HG03103 (cell line): Measurements from ENCODE around the gene PEX14.

Experiments
- ATAC-seq: cut with Tn5 transposase; IDR thresholded peaks from one replicate; pipeline ENCODE4 v1.9.1; 2021; ENCODE audit warnings: low read depth; ENCODE audit not compliant: unreplicated experiment

PEX14 gene

GRCh38 chr1:10657088-10657847, 182.5 kb downstream of the PEX14 start:
- no peak for ATAC-seq

DNA sequence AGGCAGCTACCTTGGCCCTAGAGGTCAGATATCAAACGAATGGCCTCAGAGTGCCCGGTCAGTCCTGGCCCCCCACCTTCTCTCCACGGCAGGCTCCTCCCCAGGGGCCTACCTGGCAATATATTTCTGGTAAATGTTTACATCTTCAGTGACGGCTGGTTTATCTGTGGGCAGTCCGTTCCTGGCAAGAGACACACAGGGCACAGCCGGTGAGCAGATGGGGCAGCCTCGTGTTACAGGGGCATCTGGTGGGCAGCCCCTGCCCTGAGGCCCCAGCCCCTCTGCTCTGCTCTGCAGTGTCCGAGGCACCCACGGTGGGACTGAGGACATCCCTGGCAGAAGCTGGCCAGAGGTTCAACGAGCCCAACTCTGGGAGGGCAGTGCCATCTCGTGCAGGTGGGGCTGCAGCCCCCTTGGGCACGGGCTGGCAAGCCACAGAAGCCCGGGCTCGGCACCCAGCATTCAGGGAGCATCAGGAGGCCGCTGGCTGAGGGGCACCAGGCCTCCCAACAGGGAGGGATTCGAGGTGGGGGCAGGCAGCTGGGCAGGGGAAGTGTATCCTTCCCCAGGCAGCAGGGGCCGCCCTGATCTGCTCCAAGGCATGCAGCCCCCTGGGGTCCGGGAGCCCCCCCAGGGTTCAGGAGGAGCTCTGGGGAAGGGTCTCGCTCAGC, 183.8 kb downstream of the PEX14 start:
- ATAC-seq, result no peak

DNA sequence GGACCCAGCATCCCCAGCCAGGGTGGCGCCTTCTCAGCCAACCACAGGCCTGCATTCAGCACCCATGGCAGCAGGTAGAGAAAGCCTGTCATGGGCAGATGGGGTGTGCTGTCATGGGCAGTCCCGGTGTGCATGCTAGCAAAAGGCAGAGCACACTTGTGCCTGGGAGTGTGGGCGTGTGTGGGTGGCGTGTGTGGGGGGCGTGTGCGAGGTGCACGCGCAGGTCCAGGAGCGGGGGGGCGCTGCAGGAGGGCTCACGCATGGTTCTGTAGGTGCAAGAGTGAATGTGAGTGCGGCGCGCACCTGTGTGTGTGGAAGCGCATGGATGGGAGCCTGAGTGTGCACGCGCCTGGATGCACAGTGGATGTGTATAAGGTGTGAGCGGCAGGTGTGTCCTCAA, 184.5 kb downstream of the PEX14 start:
- no peak for ATAC-seq

DNA sequence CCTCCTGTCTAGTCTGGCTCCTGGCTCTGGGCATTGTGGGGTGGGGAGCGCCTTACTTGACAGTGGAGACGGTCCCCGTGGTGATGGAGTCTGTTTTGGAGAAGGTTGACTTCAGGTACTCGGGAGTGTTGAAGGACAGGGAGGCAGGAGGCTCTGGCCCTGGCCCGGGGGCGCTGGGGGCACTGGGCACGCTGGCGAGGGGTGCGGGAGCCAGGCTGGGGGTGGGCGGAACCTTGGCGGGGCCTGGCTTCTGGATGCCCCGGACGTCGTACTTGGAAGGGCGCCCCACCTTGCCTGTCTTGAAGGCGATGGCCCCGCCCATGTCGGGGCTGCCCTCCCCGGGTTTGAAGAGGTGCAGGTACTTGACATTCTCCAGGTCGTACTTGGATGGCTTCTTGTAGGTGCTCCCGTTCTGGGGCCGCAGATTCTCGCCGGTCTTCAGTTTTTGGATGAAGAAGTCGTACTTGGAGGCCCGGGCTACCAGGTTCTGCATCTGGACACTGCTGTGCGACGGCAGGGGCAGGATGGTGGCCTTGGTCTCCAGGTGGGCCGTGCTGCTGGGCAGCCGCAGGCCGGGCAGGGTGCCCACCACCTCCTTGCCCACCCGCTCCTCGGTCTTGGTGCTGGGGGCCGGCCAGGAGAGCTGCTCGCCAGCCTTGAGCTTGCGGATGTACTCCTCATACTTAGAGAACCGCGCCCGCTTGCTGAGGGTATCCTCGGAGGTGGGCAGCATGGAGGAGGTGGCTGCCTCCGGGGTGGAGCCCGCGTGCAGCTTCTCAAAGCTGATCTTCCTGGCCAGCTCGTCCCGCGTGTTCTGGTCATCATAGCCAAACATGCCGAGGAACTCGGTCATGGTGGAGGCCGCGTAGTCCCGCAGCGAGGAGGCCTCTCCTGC, 185.1 kb downstream of the PEX14 start:
- ATAC-seq, result no peak

DNA sequence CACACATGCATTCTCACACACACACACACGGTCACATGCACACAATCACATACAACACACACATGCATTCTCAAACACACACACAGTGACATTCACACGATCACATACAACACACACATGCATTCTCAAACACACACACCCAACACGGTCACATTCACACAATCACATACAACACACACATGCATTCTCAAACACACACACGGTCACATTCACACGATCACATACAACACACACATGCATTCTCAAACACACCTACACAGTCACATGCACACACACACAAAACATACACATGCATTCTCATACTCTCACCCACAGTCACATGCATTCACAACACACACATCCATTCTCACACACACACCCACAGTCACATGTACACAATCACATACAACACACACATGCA, 186.7 kb downstream of the PEX14 start:
- no peak for ATAC-seq

DNA sequence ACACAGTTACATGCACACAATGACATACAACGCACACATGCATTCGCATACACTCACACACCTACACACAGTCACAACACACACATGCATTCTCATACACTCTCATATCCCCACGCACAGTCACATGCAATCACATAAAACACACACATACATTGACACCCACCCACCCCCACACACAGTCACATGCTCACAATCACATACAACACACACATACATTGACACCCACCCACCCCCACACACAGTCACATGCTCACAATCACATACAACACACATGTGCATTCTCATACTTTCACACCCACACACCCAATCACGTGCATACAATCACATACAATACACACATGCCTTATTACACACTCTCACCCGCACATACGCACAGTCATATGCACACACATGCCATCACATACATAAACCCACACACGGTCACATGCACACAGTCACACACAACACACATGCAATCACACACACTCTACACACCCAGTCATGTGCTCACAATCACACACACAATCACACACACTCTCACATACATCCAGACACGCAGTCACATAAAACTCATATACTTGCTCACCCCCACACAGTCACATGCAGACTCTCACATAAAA, 187.4 kb downstream of the PEX14 start:
- no peak for ATAC-seq

DNA sequence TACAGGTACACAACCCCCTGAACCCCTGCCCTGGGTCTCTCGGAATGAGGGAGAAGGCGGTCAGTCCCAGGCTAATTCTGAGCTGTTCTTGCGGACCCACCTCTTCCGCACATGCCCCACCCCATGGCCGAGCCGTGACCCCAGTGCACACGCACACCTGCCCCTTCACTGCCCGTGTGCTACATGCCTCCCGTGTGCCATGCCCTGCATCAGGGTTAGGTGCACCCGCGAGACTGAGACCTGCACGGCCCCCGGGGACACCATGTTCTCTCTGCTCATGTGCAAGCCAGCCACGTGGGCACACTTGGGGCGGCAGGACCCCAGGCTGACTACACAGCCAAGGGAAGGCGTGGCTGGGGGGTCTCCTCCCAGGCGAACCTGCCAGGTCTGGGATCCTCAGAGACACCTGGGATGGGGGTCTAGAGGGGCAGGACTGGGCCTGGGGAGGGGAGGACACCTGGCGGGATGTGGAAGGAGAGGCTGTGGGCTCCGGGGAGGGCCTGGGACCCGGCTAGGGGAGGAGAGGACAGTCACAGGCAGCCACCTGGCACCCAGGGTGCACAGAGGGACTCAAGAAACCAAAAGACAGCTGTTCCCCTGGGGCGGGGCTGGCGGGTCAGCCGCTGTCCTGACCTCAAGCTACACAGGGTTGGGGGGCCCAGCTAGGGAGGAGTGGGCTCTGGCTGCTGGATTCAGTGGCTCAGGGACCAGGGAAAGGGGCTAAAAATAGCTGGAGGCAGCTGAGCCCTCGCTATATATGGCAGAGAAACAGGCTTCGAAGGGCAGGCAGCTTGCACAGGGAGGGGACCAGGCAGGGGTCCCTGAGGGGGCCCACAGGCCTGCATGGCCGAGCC, 188.3 kb downstream of the PEX14 start:
- ATAC-seq, result no peak

DNA sequence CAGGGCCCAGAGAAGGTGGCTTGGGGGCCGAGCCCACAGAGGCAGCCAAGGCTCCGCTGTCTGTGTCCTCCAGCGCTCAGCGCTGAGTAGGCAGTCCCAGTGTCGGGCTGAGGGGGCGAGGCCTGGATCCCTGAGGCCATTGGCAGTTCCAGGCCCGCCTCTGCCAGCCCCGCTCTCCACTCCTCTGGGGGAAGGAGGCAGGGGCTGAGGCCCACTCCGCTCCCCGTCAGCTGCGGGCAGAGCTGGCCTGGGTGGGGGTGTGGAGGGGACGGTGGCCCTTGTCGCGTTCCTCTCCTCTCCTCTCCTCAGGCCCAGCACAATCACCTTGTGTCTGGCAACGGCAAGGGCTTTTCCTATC, 188.9 kb downstream of the PEX14 start:
- no peak for ATAC-seq

DNA sequence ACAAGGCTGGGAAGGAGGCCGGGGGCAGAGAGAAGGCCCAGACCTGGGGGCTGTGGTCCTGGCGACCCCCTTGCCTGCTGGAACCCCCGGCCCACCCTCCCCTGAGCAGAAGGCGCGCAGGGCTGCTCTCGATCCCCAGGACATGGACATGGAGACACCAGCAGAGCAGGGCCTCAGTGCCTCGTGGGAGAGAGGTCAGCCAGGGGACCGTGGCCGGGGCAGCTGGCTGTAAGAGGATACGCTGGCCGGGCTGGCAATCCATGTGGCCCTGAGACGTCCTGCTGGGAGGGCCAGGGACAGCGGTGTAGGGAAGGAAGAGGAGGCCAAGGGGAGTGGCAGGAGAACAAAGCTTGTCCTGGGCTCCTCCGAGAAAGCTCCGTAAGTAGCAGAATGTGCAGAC, 189.5 kb downstream of the PEX14 start:
- no peak for ATAC-seq

- no peak for ATAC-seq
These were observed 190.5 kb downstream of the PEX14 start for GRCh38 chr1:10665226-10665625.

GRCh38 chr1:10665930-10666850, 191.4 kb downstream of the PEX14 start:
- no peak for ATAC-seq

DNA sequence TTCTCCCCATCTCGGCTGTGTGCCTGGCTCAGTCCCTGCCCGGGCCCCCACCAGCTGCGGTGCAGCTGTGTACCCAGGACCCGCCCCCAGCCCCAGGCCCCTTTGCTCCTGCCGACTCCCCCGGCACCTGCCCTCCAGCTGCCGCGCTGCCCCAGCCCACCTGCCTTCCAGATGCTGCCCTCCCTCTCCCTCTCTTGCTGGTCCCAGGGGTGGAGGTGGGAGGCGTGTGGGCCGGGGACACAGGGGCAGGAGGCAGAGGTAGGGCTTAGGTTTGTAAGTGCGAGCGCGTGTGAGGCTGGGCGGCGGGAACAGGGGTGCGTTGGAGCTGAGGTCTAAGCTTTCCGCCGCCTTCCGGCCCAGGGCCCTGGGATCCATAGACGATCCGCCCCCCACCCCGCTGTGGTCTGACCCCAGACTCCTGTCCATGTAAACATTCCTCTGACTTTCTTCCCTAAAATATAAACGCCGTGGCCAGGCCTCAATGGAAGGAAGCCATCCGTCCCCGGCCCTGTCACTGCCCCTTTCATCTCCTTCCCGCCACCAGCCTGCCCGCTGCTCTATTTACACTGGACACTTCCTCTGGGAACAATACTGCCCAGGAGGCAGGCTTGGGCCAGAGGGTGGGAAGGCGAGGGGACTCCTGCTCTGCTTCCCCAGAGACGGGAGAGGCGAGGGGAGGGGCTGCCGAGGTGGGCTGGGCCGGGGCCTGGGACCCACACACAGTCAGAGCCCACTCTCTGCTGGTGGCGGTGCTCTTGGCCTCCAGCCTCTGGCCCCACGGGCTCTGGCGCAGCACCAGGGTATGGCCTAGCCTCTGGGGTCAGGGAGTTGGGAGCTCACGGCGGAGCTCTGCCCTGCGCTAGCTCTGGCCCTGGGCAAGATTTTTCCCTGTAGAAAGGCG, 193.4 kb downstream of the PEX14 start:
- ATAC-seq, result no peak

DNA sequence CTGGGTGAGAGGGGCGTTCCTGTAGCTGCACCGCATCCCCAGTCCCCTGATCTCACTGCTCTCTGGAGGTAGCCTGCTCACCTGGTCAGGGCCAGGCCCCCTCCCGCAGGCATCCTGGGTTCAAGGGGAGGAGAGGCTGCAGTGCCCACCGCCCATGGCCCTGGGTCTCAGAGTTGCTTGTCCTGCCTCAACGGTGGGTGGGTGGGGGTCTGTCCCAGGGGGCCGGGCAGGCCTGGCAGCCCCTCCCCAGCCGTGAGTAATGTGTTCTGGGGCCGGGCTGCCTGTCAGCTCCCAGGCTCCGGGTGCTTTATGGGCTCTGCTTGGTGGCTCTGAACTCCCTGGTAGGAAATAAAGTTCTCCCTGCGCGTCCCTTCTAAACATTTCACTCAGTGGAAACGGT, 194.8 kb downstream of the PEX14 start:
- ATAC-seq, result no peak

DNA sequence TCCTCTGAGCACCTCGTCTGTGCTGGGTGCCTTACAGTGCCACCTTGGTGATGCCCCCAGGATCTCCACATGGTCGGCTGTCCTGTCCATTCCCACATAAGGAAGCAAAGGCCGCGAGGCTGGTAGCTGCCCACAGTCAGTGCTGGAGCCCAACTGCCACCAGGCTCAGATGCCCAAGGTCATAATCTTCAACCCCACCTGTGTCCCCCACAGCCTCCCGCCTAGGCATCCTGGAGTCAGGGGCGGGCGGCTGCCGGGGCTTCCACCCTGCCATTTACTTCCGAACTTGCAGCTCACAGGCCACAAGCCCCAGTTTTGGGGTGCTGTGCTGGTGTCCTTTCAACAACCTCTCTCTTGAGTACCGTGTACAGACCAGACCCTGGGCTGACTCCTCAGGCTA, 195.4 kb downstream of the PEX14 start:
- no peak for ATAC-seq

DNA sequence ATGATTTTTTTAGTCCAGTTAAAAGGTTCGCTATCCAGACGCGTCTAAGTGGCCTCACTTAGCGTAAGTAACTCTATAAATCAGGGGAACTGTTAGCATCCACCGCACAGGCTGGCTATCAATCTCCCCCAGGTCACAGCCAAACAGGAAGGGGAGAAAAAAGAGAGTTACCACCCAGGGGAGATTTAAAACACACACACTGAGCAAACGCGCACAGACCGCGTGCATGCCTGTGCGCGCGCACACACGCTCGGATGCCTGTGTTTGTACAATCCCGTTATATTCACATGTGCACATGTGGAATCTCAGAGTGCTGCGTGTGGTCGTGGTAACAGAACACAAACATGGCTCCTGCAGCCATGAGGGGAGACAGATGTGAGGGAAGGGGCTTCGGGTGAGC, 196.3 kb downstream of the PEX14 start:
- no peak for ATAC-seq

GRCh38 chr1:10671622-10672342, 197.0 kb downstream of the PEX14 start:
- ATAC-seq, result no peak

DNA sequence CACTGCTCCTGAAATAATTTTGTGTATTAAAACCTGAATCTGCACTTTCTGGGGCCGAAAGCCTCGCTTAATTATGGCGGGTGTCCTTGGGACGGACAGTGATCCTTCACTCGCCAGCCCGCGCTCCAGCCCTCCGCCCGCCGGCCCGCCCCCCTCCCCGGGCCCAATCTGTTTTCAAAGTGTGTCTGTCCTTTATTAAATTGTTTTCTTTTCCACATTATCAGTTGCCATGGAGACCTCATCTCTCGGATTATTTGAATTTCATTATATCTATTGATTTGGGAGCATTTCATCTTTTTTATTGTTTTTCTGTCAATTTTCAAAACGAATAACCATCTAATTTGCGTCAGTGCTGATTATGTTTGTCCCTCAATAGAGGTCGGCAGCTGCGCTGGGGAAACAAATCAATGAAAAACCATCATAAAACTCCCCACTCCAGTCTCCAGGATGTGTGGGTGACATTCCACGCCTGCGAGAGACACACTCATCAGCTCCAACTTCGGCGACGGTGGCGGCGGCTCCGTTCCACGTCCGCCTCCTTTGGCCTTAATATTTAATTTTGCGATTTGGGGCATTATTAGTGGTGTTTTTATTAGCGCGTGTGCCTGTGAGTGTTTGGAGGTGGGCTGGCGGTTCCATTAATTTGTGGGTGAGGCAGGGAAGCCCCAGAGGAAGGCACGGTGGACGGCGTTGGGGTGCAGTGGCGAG, 197.7 kb downstream of the PEX14 start:
- no peak for ATAC-seq
